NB4 (cell line): ENCODE measurements around the gene PTPMT1.

Source experiments
- CTCF ChIP-seq: IDR thresholded peaks from one replicate; pipeline ENCODE4 v1.5.1; 2012; ENCODE audit warnings: low read depth, low read length
- MAX ChIP-seq: IDR thresholded peaks from 2 replicates; pipeline ENCODE4 v1.6.1; 2011; ENCODE audit warnings: low read depth, low read length
- MYC ChIP-seq: IDR thresholded peaks from 2 replicates; pipeline ENCODE4 v1.6.1; 2011; ENCODE audit warnings: low read depth, low read length
- POLR2A ChIP-seq: IDR thresholded peaks from 2 replicates; pipeline ENCODE4 v1.6.1; 2011; ENCODE audit warnings: mild to moderate bottlenecking; ENCODE audit not compliant: insufficient read length; ENCODE audit errors: extremely low read depth

- TF ChIP-seq CTCF (no peak), POLR2A (no peak), MYC (no peak), MAX (no peak)
Observed at GRCh38 chr11:47606731-47607130, 41.3 kb downstream of the PTPMT1 start.
